Stomach (tissue), 4 donors: ENCODE results near the gene PRPF6.

Source experiments
- CTCF ChIP-seq, 7 experiments: fragments of 450-650 bp in 4 of 7; fragments of 200-600 bp in 3 of 7; sonication (generic) in 3 of 7; IDR thresholded peaks; one replicate each; pipeline ENCODE4 v1.5.1; 2016 to 2019; ENCODE audit warnings: antibody characterized with exemption in 7 of 7, control low read depth in 2 of 7, mild to moderate bottlenecking in 1 of 7
- EP300 ChIP-seq: sonication (generic); formaldehyde crosslinking; IDR thresholded peaks from one replicate; pipeline ENCODE4 v1.6.1; 2017; ENCODE audit warnings: antibody characterized with exemption
- POLR2A ChIP-seq, 4 donors: fragments of 450-650 bp; IDR thresholded peaks; one replicate each; pipeline ENCODE4 v1.6.1; 2016; ENCODE audit warnings: antibody characterized with exemption in 4 of 4, control low read depth in 2 of 4, mild to moderate bottlenecking in 1 of 4, moderate library complexity in 1 of 4
- POLR2AphosphoS5 ChIP-seq, 3 donors: sonication (generic); formaldehyde crosslinking; IDR thresholded peaks; one replicate each; pipeline ENCODE4 v1.6.1; 2016; ENCODE audit warnings: antibody characterized with exemption in 3 of 3

- TF ChIP-seq CTCF (IDR thresholded peaks at IDR 0.05) (no peak), POLR2A (IDR thresholded peaks at IDR 0.05) (no peak), EP300 (no peak), POLR2AphosphoS5 (IDR thresholded peaks at IDR 0.05) (no peak)
These were observed 2.0 kb downstream of the PRPF6 start for GRCh38 chr20:63982937-63983336.
